Endothelial cell of umbilical vein (primary cell): ENCODE measurements around the gene EXOC3L1. TPM values are rescaled to one million over a fixed set of nuclear protein-coding genes. Genes with fewer than 3 reads are reported as not detected.

Experiments used
- BruUV-seq: library from RNA; stranded (reverse); fragments of 400-500 nt; replicated peaks from 2 replicates; lab custom pipeline; 2021; lab: Mats Ljungman, UMichigan
- CTCF ChIA-PET: fragments of 300-600, 350-600 bp; sonication (Branson Sonifier 250); formaldehyde crosslinking; loops from one replicate; lab custom pipeline; 2021; ENCODE audit warnings: antibody characterized with exemption, inconsistent platforms; lab: Charles Lee
- POLR2A ChIA-PET: fragments of 300-600, 350-600 bp; sonication (Branson Sonifier 250); formaldehyde crosslinking; loops from one replicate; lab custom pipeline; 2021; ENCODE audit warnings: antibody characterized with exemption, inconsistent platforms; lab: Charles Lee
- DNase-seq: peaks from one replicate; pipeline ENCODE4 v3.0.0-alpha.2; 2011; ENCODE audit warnings: low read depth, low spot score
- FAIRE-seq: peaks from 2 replicates; lab custom pipeline; 2011; peaks lifted over from hg19 to GRCh38; lab: Jason Lieb, UNC
- H2AFZ ChIP-seq: 2 replicates; pipeline ENCODE4 v1.6.0; 2012; ENCODE audit warnings: low read depth, low read length, control low read depth, inconsistent platforms
- H3K27ac ChIP-seq: 2 replicates; pipeline ENCODE4 v1.5.1; 2011; ENCODE audit warnings: low read depth, mild to moderate bottlenecking, control low read depth, low read length, moderate library complexity; ENCODE audit not compliant: insufficient read depth
- H3K27me3 ChIP-seq, 2 experiments: 2 replicates each; pipeline versions ENCODE4 v1.6.0 to v1.6.1; 2011; ENCODE audit warnings: low read length in 2 of 2, mixed read lengths in 1 of 2; ENCODE audit not compliant: control insufficient read depth in 2 of 2, insufficient read depth in 2 of 2
- H3K36me3 ChIP-seq, 2 experiments: 2 replicates in 1 of 2; 3 replicates in 1 of 2; pipeline ENCODE4 v1.5.1; 2011; ENCODE audit warnings: low read length in 2 of 2, mild to moderate bottlenecking in 1 of 2, moderate library complexity in 1 of 2; ENCODE audit not compliant: control insufficient read depth in 2 of 2, insufficient read depth in 2 of 2; ENCODE audit errors: extremely low read depth in 1 of 2
- H3K4me1 ChIP-seq: 3 replicates; pipeline ENCODE4 v1.5.1; 2011; ENCODE audit warnings: mild to moderate bottlenecking, low read length; ENCODE audit not compliant: control insufficient read depth, insufficient read depth; ENCODE audit errors: extremely low read depth
- H3K4me2 ChIP-seq: 2 replicates; pipeline ENCODE4 v1.6.1; 2011; ENCODE audit warnings: low read length, control low read depth, mixed read lengths; ENCODE audit not compliant: insufficient read depth
- H3K4me3 ChIP-seq, 3 experiments: fragments of 200-600 bp in 1 of 3; sonication (generic), shearing (Covaris generic) in 1 of 3; replicated peaks in 1 of 3; 2 replicates each; pipeline ENCODE4 v1.5.1; 2011 to 2016; ENCODE audit warnings: control low read depth in 3 of 3, low read length in 3 of 3, mild to moderate bottlenecking in 2 of 3, inconsistent platforms in 1 of 3, low read depth in 1 of 3, moderate library complexity in 1 of 3; ENCODE audit not compliant: insufficient read depth in 1 of 3
- H3K79me2 ChIP-seq: 2 replicates; pipeline ENCODE4 v1.6.0; 2012; ENCODE audit warnings: low read length, inconsistent platforms; ENCODE audit not compliant: control insufficient read depth, insufficient read depth
- H3K9ac ChIP-seq: replicated peaks from 2 replicates; pipeline ENCODE3; 2011; ENCODE audit warnings: low read length, control low read depth; ENCODE audit not compliant: insufficient read depth; ENCODE audit errors: extremely low read depth
- H3K9me1 ChIP-seq: replicated peaks from 3 replicates; pipeline ENCODE4 v1.6.0; 2011; ENCODE audit warnings: mild to moderate bottlenecking, low read length; ENCODE audit not compliant: control insufficient read depth, insufficient read depth; ENCODE audit errors: extremely low read depth
- H3K9me3 ChIP-seq: replicated peaks from 2 replicates; pipeline ENCODE4 v1.5.1; 2012; ENCODE audit warnings: low read length, inconsistent platforms; ENCODE audit not compliant: control insufficient read depth, insufficient read depth
- H4K20me1 ChIP-seq: replicated peaks from 2 replicates; pipeline ENCODE3; 2011; ENCODE audit warnings: mild to moderate bottlenecking, low read length; ENCODE audit not compliant: control insufficient read depth, insufficient read depth; ENCODE audit errors: extremely low read depth
- EZH2 ChIP-seq: IDR thresholded peaks from 2 replicates; pipeline ENCODE4 v1.6.1; 2012; ENCODE audit warnings: borderline replicate concordance, low read depth, mild to moderate bottlenecking, moderate library complexity, low read length, inconsistent platforms; ENCODE audit not compliant: severe bottlenecking
- FOS ChIP-seq: IDR thresholded peaks from 2 replicates; pipeline ENCODE4 v1.6.1; 2011; ENCODE audit warnings: mild to moderate bottlenecking, low read length, moderate library complexity, borderline replicate concordance; ENCODE audit not compliant: insufficient read depth
- GATA2 ChIP-seq: IDR thresholded peaks from 2 replicates; pipeline ENCODE4 v1.7.0; 2011; ENCODE audit warnings: low read depth, mild to moderate bottlenecking, moderate library complexity, mixed read lengths, low read length; ENCODE audit not compliant: insufficient read length, insufficient read depth
- JUN ChIP-seq: IDR thresholded peaks from 2 replicates; pipeline ENCODE4 v1.6.1; 2011; ENCODE audit warnings: borderline replicate concordance, low read depth; ENCODE audit not compliant: insufficient read length, insufficient read depth
- MYC ChIP-seq: IDR thresholded peaks from one replicate; pipeline ENCODE4 v1.6.1; 2011; ENCODE audit warnings: mild to moderate bottlenecking, low read depth, low read length
- POLR2A ChIP-seq: IDR thresholded peaks from 2 replicates; pipeline ENCODE4 v1.6.1; 2012; ENCODE audit warnings: low read depth, mild to moderate bottlenecking, control low read depth, low read length
- POLR2AphosphoS5 ChIP-seq: IDR thresholded peaks from 2 replicates; pipeline ENCODE4 v1.6.1; 2012; ENCODE audit warnings: low read depth, mild to moderate bottlenecking, control low read depth, low read length, moderate library complexity; ENCODE audit not compliant: insufficient read depth
- dilution Hi-C: fragments of 300-500 bp; cut with MboI; formaldehyde crosslinking; loops from one replicate; pipeline ENCODE4 v1.15.0; 2019; ENCODE audit warnings: low sequenced_read_pairs; ENCODE audit not compliant: extremely low pct_ligation_motif_present
- intact Hi-C: fragments of 100-400 bp; cut with micrococcal nuclease; formaldehyde crosslinking; loops from one replicate; pipeline ENCODE4 v1.10.0; 2022
- polyA plus RNA-seq, 4 experiments: library from polyadenylated mRNA; depleted of rRNA in 3 of 4; stranded (reverse) in 3 of 4; unstranded in 1 of 4; fragments of >200 nt; gene quantifications; 2 replicates each; pipeline versions ENCODE4 v1.2.1 to v1.2.3, GENCODE V29; 2011 to 2012; ENCODE audit warnings: missing spikeins in 1 of 4
- total RNA-seq: library from RNA; stranded (reverse); gene quantifications from 2 replicates; pipeline ENCODE4 v1.2.3, GENCODE V29; 2021
- TF ChIP-seq, protein P1 (sequence below), 2 donors: IDR thresholded peaks; 1 replicate in 1 of 2; 2 replicates in 1 of 2; pipeline ENCODE4 v1.5.1; 2011; ENCODE audit warnings: low read length in 2 of 2, mild to moderate bottlenecking in 2 of 2, moderate library complexity in 2 of 2, control low read depth in 1 of 2, inconsistent platforms in 1 of 2, low read depth in 1 of 2; ENCODE audit not compliant: insufficient read depth in 1 of 2; ENCODE audit errors: extremely low read depth in 1 of 2
- TF ChIP-seq, protein P2 (sequence below): IDR thresholded peaks from 2 replicates; pipeline ENCODE4 v1.6.1; 2011; ENCODE audit not compliant: insufficient read depth, insufficient read length

EXOC3L1 gene
- total and polyA plus RNA-seq, 2 donors (not counting 3 experiments of a cell fraction or from before 2014, with no cell fraction given), result 10.8 to 11.6 TPM

DNA sequence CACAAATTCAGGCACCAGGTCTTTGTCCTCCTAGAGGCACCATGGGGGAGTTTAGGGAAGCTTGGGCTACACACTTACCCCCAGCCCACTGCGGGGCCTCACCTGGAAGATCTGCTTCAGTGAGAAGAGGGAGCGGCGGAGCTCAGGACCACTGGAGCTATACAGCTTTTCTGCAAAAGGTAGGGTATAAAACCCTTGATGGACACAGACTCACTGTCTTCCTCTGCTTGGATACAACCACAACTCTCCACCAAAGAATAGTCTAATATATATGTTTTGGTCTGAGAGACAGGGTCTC is 48.3 kb upstream of the EXOC3L1 start:
- BruUV-seq, result no TSS peak
- Histone ChIP-seq H2AFZ (no peak overlapping the region), H3K4me3 (no peak overlapping the region), H3K27me3 (no peaks in the 10 kb centered on the region), H3K79me2 (peaks cover 32% of the 10 kb centered on the region), H3K4me1 (peaks cover 25% of the 10 kb centered on the region), H3K9me1 (no peaks in the 10 kb centered on the region), H3K27ac (no peak overlapping the region), H3K9me3 (no peaks in the 10 kb centered on the region), H3K9ac (no peak overlapping the region), H3K4me2 (no peak overlapping the region), H3K36me3 (peaks cover 11 to 58% of the 10 kb centered on the region in 2 experiments), H4K20me1 (no peaks in the 10 kb centered on the region)
- dilution Hi-C loops, result no loop called here
- intact Hi-C loops, result no loop called here
- DNase-seq, result no peak
- no peak for TF ChIP-seq GATA2
- TF ChIP-seq FOS, result no peak
- TF ChIP-seq EZH2, result no peak
- TF ChIP-seq, protein P1, sequence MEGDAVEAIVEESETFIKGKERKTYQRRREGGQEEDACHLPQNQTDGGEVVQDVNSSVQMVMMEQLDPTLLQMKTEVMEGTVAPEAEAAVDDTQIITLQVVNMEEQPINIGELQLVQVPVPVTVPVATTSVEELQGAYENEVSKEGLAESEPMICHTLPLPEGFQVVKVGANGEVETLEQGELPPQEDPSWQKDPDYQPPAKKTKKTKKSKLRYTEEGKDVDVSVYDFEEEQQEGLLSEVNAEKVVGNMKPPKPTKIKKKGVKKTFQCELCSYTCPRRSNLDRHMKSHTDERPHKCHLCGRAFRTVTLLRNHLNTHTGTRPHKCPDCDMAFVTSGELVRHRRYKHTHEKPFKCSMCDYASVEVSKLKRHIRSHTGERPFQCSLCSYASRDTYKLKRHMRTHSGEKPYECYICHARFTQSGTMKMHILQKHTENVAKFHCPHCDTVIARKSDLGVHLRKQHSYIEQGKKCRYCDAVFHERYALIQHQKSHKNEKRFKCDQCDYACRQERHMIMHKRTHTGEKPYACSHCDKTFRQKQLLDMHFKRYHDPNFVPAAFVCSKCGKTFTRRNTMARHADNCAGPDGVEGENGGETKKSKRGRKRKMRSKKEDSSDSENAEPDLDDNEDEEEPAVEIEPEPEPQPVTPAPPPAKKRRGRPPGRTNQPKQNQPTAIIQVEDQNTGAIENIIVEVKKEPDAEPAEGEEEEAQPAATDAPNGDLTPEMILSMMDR (IDR thresholded peaks at IDR 0.05; ENCODE audit: extremely low read depth in 1 of 2, insufficient read depth in 1 of 2, low read depth in 1 of 2, low read length in 2 of 2), result no peak
- TF ChIP-seq MYC, result no peak
- no peak for TF ChIP-seq POLR2AphosphoS5
- TF ChIP-seq JUN, result no peak
- TF ChIP-seq POLR2A, result no peak
- TF ChIP-seq, protein P2, sequence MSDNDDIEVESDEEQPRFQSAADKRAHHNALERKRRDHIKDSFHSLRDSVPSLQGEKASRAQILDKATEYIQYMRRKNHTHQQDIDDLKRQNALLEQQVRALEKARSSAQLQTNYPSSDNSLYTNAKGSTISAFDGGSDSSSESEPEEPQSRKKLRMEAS, result no peak
- FAIRE-seq, result no peak
- CTCF ChIA-PET, result interaction anchor here (2.3 kb wide), 1 partner anchor 10 kb away, joined by 7 read pairs; the partner anchor contains the start of gene FHOD1
- POLR2A ChIA-PET, result no interaction called here
